ENCODE data around the gene CEP78. TPM values are rescaled to one million over a fixed set of nuclear protein-coding genes. Genes with fewer than 3 reads are reported as not detected.

CEP78 gene
- total RNA-seq, 1 experiment from 2014 or later: 57.8 TPM

DNA sequence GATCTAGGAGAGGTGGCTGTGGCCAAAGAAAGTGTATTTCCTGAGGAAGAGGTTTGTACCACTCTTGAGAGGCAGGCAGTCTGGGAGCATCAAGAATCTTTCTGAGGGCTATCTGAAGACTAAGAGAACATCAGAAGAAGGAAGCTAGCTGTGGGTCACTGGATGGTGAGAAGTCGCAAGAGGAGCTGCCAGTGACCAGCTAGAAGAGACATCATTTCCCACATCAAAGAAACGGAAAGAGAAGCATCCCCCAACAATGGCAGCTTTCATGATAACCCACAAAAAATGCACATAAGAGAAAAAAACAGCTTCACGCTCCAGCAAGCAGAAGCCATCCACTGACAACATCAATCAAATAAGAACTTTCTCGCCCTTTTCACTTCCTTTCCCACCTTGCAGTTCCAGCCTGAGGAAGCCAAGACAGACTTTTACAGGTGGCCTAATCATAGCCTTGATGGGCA is 25.0 kb upstream of the CEP78 start:
- H3K27ac ChIP-seq (ENCODE audit: insufficient read length, low read depth, low read length): no peak overlapping the region
- no peak overlapping the region for H3K23ac ChIP-seq (ENCODE audit: insufficient read length, low read depth, low read length)
- H3K4ac ChIP-seq (ENCODE audit: low read depth, low read length): no peak overlapping the region
- TF ChIP-seq, protein P1, sequence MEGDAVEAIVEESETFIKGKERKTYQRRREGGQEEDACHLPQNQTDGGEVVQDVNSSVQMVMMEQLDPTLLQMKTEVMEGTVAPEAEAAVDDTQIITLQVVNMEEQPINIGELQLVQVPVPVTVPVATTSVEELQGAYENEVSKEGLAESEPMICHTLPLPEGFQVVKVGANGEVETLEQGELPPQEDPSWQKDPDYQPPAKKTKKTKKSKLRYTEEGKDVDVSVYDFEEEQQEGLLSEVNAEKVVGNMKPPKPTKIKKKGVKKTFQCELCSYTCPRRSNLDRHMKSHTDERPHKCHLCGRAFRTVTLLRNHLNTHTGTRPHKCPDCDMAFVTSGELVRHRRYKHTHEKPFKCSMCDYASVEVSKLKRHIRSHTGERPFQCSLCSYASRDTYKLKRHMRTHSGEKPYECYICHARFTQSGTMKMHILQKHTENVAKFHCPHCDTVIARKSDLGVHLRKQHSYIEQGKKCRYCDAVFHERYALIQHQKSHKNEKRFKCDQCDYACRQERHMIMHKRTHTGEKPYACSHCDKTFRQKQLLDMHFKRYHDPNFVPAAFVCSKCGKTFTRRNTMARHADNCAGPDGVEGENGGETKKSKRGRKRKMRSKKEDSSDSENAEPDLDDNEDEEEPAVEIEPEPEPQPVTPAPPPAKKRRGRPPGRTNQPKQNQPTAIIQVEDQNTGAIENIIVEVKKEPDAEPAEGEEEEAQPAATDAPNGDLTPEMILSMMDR (conservative IDR thresholded peaks at IDR 0.05): no peak
- H2BK15ac ChIP-seq (ENCODE audit: low read depth, low read length): no peak overlapping the region
- H2BK5ac ChIP-seq (ENCODE audit: insufficient read length, low read length): no peak overlapping the region
- no peaks in the 10 kb centered on the region for H4K20me1 ChIP-seq (ENCODE audit: control insufficient read depth, insufficient read depth, insufficient read length)
- H3K27ac Mint-ChIP-seq: no peak overlapping the region
- no peak overlapping the region for H3K4me3 Mint-ChIP-seq
- H3K14ac ChIP-seq (ENCODE audit: insufficient read depth, low read length): no peak overlapping the region
- H3K9me3 ChIP-seq (ENCODE audit: control insufficient read depth, low read depth, low read length): no peaks in the 10 kb centered on the region
- H3K9me3 Mint-ChIP-seq: no peaks in the 10 kb centered on the region
- H3K79me2 ChIP-seq (ENCODE audit: insufficient read depth, low read length): no peaks in the 10 kb centered on the region
- H3K56ac ChIP-seq (ENCODE audit: insufficient read length, low read depth, low read length): no peak overlapping the region
- no peak for DNase-seq
- no peak overlapping the region for H3K9ac ChIP-seq (ENCODE audit: extremely low read depth, insufficient read length, low read length)
- no peak overlapping the region for H3K18ac ChIP-seq (ENCODE audit: insufficient read length, low read depth, low read length)
- H3K27me3 ChIP-seq (ENCODE audit: insufficient read depth, low read length): no peaks in the 10 kb centered on the region
- peaks cover 2% of the 10 kb centered on the region; the same call in 1 of the 2 replicates for H3K27me3 Mint-ChIP-seq (ENCODE audit: low read depth)
- H4K5ac ChIP-seq (ENCODE audit: insufficient read length, low read depth, low read length): no peak overlapping the region
- H3K36me3 Mint-ChIP-seq (ENCODE audit: insufficient read depth in 1 of 3, low read depth in 3 of 3): no peaks in the 10 kb centered on the region
- no peak overlapping the region for H4K91ac ChIP-seq (ENCODE audit: insufficient read length, low read depth, low read length)
- H2BK120ac ChIP-seq (ENCODE audit: low read depth, low read length, poor library complexity, severe bottlenecking): no peak overlapping the region
- H4K8ac ChIP-seq (replicated peaks; ENCODE audit: insufficient read length, low read depth, low read length): no peak overlapping the region
- H3K4me1 ChIP-seq (ENCODE audit: insufficient read depth, low read length): no peaks in the 10 kb centered on the region
- no peaks in the 10 kb centered on the region for H3K79me1 ChIP-seq (ENCODE audit: insufficient read depth, low read depth, low read length, poor library complexity, severe bottlenecking)
- no peaks in the 10 kb centered on the region for H3K23me2 ChIP-seq (ENCODE audit: insufficient read length, low read depth, low read length, poor library complexity, severe bottlenecking)
- H3T11ph ChIP-seq (ENCODE audit: low read length): no peak overlapping the region
- H2BK20ac ChIP-seq (ENCODE audit: low read depth, low read length, poor library complexity, severe bottlenecking): no peak overlapping the region
- no peak overlapping the region for H2BK12ac ChIP-seq (ENCODE audit: insufficient read length, low read depth, low read length)
- peaks cover 4 to 6% of the 10 kb centered on the region in 2 experiments for H3K4me1 Mint-ChIP-seq
- H2AK5ac ChIP-seq (ENCODE audit: insufficient read length, low read length): no peak overlapping the region
- H2AFZ ChIP-seq (ENCODE audit: low read length): no peak overlapping the region
- WGBS (ENCODE audit: extremely low coverage, insufficient read length, low lambda C conversion rate): no CpG with 5 or more reads among the region's 4 CpGs
- H3K4me2 ChIP-seq (ENCODE audit: insufficient read depth, insufficient read length, low read length): no peak overlapping the region
